ENCODE data around the gene CPNE5. TPM values are rescaled to one million over a fixed set of nuclear protein-coding genes. Genes with fewer than 3 reads are reported as not detected.
A peak's percentile ranks its signal among the peaks of the same experiment; 100 is the strongest.
"Not testable (repeated sequence)": the region's sequence is repeated elsewhere in the genome, so short reads cannot be mapped to it uniquely, and the experiment has no call there.

CPNE5 gene
- total RNA-seq, 2 donors from 2014 or later, result 2.2 to 3.9 TPM

DNA sequence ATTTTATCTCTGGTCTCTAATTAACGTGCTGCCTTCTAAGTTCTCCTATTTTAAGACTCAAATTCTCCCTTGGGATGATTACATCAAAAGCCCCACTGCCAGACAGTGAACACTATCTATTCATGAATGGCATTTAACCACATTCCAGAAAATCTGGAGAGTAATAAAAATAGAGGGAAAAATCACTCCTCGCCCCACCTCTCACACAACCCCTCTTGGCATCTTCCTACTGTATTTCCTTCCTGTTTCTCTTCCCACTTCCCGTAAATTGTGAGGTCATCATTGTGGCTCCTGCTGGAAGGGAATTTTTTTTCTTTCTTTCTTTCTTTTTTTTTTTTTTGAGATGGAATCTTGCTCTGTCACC lies 110.1 kb downstream of the CPNE5 start:
- Mint-ChIP-seq H3K4me3 (no peak overlapping the region), H3K36me3 (ENCODE audit: low read depth) (no peaks in the 10 kb centered on the region), H3K27ac (peak overlapping the region; percentile 19), H3K27me3 (no peaks in the 10 kb centered on the region), H3K9me3 (no peaks in the 10 kb centered on the region), H3K4me1 (peaks cover 21% of the 10 kb centered on the region)
- ATAC-seq (replicated peaks), result no peak

DNA sequence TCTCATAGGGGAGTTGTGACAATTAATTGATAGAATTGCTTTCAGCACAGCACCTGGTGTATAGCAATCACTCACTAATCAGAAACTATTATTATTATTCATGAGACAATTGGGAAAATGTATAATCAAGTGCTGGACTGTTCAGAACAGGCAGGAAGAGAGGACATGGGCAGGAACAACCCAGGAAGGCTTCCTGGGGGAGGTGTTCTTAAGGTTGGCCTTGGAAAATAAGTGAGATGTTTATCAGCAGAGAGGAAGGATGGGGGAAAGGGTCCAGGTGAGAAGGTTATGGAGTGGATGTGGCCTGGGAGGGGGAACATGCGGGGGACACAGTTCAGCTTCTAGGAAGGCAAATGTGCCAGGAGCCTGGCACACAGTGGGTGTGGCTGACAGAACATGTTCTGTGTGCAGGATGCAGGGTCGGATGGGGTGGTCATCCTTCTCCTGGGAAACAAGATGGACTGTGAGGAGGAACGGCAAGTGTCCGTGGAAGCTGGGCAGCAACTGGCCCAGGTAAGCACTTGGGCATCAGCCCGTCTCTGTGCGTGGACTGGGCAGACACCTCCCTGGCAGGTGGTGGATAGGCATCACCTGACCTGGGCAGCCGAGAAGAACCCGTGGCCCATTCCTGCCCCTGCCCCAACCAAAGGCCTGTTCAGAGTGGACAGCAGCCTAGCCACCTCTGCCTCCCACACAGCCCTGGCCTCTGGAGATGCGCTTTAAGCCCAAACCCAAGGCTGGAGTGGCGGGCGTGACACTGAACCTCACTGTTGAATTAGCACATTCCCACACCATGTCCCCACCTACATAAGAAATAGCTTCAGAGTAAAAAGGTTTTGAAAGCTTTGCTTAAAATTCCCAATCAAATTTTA lies 110.7 kb downstream of the CPNE5 start:
- Mint-ChIP-seq H3K4me3 (peak overlapping the region; percentile 38), H3K27ac (peak overlapping the region; percentile 45), H3K4me1 (peaks cover 21% of the 10 kb centered on the region), H3K36me3 (ENCODE audit: low read depth) (no peaks in the 10 kb centered on the region), H3K27me3 (no peaks in the 10 kb centered on the region), H3K9me3 (no peaks in the 10 kb centered on the region)
- no peak for ATAC-seq (replicated peaks)

DNA sequence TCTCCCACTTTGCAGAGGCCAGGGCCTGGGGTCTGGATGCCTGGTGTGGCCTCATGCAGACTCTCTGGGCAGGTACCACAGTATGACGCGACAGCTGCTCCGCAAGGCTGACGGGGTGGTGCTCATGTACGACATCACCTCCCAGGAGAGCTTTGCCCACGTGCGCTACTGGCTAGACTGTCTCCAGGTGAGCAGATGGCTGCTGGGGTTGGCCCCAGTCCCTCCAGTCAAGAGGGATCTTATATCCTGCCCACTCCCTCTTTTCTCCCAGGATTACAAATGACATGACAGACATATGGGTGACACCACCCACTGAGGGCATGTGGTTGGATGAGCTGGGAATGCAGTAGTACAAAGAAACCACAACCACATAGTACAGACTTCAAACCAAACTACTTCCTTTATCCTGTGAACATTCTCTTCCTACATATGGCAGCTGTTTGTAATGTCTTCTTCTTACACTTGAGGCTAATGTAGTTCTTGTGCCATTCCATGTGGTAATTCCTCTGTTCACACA lies 111.7 kb downstream of the CPNE5 start:
- Mint-ChIP-seq H3K36me3 (ENCODE audit: low read depth) (no peaks in the 10 kb centered on the region), H3K9me3 (no peaks in the 10 kb centered on the region), H3K27me3 (no peaks in the 10 kb centered on the region), H3K4me3 (peak overlapping the region; percentile 38), H3K27ac (peak overlapping the region; percentile 45), H3K4me1 (peaks cover 21% of the 10 kb centered on the region)
- ATAC-seq (replicated peaks), result peak; percentile 61

DNA sequence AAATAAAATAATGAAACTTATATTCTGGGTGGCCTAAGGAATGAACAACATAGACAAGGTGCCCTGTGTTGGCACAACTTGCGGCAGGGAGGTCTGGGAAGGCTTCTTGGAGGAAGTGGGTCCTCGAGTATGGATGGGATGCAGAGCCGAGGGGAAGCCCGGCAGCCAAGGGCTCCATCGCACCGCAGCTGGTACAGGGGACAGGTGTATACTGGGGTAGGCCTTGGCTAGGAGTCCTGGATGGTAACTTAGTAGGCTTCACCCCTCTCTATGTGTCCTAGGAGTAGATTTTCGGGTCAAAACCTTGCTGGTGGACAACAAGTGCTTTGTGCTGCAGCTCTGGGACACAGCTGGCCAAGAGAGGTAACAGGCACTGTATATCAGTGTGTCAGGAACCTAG lies 113.7 kb downstream of the CPNE5 start:
- no peak for ATAC-seq (replicated peaks)
- H3K4me3 Mint-ChIP-seq, result no peak overlapping the region
- H3K36me3 Mint-ChIP-seq (ENCODE audit: low read depth), result no peaks in the 10 kb centered on the region
- H3K9me3 Mint-ChIP-seq, result no peaks in the 10 kb centered on the region
- H3K4me1 Mint-ChIP-seq, result peaks cover 23% of the 10 kb centered on the region
- H3K27ac Mint-ChIP-seq, result peak overlapping the region; percentile 2
- H3K27me3 Mint-ChIP-seq, result no peaks in the 10 kb centered on the region

DNA sequence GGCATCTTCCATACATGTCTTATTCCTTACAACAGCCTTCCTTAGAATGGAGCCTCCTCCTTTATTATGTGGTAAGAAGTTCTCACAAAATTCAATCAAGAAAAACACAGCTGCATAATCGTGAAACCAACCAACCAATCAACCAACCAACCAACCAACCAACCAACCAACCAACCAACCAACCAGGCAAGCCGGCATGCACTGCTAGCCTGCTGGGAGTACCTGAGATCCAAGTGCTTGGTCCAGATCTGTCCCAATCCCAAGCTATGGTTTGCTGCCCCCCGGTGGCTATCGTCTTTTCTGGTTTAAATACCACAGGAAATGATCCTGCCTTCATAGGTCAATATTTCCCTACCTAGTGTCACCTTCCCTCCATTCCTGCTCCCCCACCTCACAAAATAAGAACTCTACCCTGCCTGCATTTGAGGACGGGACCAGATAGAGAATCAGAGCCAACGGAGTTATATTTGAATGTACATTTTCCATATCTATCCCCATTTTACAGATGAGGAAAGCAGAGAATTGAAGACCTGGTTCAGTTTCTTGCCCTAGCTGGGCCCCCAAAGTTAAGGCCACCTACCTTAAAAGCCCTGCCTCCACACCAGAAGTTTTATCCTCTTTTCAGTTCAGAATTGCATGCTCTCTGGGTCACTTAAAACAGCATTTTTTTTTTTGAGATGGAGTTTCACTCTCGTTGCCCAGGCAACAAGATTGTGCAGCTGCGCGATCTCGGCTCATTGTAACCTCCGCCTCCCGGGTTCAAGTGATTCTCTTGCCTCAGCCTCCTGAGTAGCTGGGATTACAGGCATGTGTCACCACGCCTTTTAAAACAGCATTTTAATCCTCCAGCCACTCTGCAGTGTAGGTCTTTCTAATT lies 114.5 kb downstream of the CPNE5 start:
- Mint-ChIP-seq H3K27me3 (no peaks in the 10 kb centered on the region), H3K27ac (peak overlapping the region; percentile 2), H3K4me1 (peaks cover 25% of the 10 kb centered on the region), H3K9me3 (no peaks in the 10 kb centered on the region), H3K36me3 (ENCODE audit: low read depth) (no peaks in the 10 kb centered on the region), H3K4me3 (no peak overlapping the region)
- ATAC-seq (replicated peaks), result peak; percentile 37

DNA sequence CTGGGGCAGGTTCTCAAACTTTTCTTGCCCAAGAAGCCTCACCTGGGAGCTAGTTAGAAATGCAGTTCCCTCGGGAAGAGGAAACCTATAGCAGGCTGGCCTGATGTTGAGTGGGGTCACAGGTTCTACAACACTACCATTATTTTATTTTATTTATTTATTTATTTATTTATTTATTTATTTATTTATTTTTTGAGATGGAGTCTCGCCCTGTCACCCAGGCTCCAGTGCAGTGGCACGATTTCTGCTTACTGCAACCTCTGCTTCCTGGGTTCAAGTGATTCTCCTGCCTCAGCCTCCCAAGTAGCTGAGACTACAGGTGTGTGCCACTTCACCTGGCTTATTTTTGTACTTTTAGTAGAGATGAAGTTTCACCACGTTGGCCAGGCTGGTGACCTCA lies 115.3 kb downstream of the CPNE5 start:
- H3K9me3 Mint-ChIP-seq; H3K4me3 Mint-ChIP-seq; H3K36me3 Mint-ChIP-seq (ENCODE audit: low read depth); ATAC-seq (replicated peaks); H3K27ac Mint-ChIP-seq; H3K27me3 Mint-ChIP-seq: not testable (repeated sequence)
- H3K4me1 Mint-ChIP-seq, result peaks cover 25% of the 10 kb centered on the region

DNA sequence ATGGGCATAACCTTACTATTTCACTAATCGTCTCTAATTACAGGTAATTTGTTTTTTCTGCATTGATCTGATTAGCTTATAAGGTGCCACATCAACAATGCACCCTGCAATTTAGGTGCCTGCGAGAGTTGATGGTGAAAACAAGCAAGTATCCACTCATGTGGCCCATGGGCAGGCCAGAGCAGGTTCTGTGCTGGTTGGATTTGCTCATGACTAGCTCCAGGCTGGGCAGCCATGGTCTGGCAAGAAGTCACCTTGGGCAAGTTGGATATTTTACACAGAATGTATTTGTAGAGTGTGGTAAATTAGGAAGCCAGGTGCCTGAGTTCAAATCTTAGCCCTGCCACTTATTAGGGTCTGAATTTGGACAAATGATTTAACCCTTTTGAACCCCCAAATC lies 116.4 kb downstream of the CPNE5 start:
- Mint-ChIP-seq H3K4me1 (peaks cover 18% of the 10 kb centered on the region), H3K9me3 (no peaks in the 10 kb centered on the region), H3K27me3 (no peaks in the 10 kb centered on the region), H3K27ac (no peak overlapping the region), H3K4me3 (no peak overlapping the region), H3K36me3 (ENCODE audit: low read depth) (no peaks in the 10 kb centered on the region)
- no peak for ATAC-seq (replicated peaks)

DNA sequence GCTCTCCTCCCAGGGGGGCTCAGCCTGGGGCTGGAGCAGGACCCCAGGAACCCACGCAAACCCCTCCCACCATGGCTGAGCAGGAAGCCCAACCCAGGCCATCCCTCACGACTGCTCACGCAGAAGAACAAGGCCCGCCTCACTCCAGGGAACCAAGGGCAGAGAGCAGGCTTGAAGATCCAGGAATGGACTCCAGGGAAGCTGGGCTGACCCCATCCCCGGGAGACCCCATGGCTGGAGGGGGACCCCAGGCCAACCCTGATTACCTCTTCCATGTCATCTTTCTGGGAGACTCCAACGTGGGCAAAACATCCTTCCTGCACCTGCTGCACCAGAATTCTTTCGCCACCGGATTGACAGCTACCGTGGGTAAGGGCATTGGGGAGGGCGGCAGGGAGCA lies 116.9 kb downstream of the CPNE5 start:
- no peak for ATAC-seq (replicated peaks)
- H3K27me3 Mint-ChIP-seq, result no peaks in the 10 kb centered on the region

DNA sequence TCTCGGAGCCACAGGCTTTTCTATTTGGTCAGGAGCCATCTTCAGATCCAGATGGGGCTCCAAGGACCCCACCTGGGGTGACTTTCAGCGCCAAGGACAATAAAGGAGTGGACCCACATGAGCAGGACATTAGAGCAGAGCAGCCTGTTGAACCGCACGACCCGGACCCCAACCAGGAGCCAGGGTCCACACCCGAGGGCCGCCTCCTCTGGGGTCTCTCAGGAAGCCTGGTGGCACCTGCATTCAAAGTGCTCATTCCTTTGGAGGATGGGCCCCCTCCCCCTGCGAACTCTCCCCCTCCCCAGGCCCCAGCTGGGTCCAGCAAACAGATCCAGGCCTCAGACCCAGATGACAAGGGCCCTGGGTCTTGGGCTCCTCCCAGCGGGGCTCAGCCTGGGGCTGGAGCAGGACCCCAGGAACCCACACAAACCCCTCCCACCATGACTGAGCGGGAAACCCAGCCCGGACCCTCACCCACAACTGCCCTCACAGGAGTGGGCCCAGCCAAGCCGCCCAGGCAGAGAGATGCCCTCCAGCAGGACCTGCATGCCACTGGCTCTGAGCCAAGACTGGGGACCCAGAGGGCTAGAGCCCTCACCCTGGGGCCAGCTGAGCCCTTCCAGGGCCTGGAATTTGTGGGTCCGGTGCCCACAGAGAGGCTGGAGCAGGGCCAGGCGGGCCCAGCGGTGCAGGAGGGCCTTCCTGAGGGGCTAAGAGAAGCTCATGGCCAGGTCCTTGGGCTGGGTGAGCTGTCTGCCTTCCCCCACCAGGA lies 117.7 kb downstream of the CPNE5 start:
- no peak overlapping the region for H3K4me3 Mint-ChIP-seq
- no peak for ATAC-seq (replicated peaks)
- H3K36me3 Mint-ChIP-seq (ENCODE audit: low read depth), result no peaks in the 10 kb centered on the region
- H3K27me3 Mint-ChIP-seq, result no peaks in the 10 kb centered on the region
- no peak overlapping the region for H3K27ac Mint-ChIP-seq
- peaks cover 11% of the 10 kb centered on the region for H3K4me1 Mint-ChIP-seq
- no peaks in the 10 kb centered on the region for H3K9me3 Mint-ChIP-seq

More for the DNA sequence above, 116.9 kb downstream of the CPNE5 start:
- no peak overlapping the region for H3K4me3 Mint-ChIP-seq
- no peaks in the 10 kb centered on the region for H3K9me3 Mint-ChIP-seq
- H3K4me1 Mint-ChIP-seq, result peaks cover 13% of the 10 kb centered on the region
- H3K27ac Mint-ChIP-seq, result no peak overlapping the region
- H3K36me3 Mint-ChIP-seq (ENCODE audit: low read depth), result no peaks in the 10 kb centered on the region

DNA sequence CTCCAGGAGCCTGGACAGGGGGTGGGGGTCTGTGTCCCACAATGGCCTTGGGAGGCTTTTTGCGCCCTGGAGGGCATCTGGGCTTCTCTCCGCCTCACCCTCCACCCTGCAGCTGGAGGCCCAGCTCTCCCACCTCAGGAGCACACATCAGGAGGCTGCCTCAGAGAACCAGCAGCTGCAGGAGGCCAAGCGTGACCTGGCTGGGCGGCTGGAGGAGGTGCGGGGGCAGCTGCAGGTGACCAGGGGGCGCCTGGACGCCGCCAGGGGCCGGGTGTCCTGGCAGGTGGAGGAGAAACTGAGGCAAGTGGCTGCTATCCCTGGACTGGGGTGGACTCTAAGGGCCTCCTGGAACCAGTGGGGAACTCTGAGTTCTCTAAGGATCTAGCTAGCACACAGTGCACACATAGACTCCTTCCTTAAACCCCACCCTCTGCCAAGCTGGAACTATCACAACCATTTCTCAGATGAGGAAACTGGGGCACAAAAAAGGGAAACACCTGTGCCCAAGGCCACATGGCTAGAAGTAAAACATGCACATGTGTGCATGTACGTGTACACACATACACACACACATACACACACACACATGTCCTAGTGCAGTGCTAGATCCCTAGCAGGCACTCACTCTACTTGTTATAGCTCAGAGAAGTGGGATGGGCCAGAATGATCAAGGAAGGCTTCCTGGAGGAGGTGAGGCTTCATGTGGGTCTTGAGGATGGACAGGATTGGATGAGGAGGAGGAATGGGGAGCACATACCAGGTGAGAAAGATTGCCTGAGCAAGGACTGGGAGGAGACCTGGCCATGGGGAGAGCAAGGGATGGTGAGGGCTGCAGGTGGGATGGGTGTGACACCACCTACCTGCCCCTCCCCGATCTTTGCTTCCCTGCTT lies 118.7 kb downstream of the CPNE5 start:
- Mint-ChIP-seq H3K9me3 (no peaks in the 10 kb centered on the region), H3K36me3 (ENCODE audit: low read depth) (no peaks in the 10 kb centered on the region), H3K4me3 (no peak overlapping the region), H3K4me1 (peaks cover 11% of the 10 kb centered on the region), H3K27me3 (no peaks in the 10 kb centered on the region), H3K27ac (peak overlapping the region; percentile 58)
- no peak for ATAC-seq (replicated peaks)

DNA sequence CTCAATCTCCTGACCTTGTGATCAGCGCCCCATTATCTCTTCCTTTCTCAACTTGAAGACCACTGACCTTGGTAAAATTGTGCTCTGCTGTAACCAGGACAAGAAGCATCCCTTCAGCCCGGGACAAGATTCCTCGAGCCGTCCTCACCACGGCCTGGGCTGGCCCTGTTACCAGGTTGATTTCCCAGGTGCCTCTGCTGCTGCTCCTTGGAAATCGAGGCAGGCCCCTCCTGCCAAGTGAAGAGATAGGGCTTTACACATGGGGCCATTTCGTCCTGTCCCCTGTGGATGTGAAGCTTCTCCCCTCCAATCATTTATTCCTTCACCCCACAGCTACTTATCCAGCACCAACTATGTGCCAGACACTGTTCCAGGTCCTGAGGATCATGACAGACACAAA lies 120.1 kb downstream of the CPNE5 start:
- Mint-ChIP-seq H3K4me3 (no peak overlapping the region), H3K4me1 (peaks cover 4% of the 10 kb centered on the region), H3K27me3 (no peaks in the 10 kb centered on the region), H3K36me3 (ENCODE audit: low read depth) (no peaks in the 10 kb centered on the region), H3K9me3 (no peaks in the 10 kb centered on the region), H3K27ac (peak overlapping the region; percentile 1)
- ATAC-seq (replicated peaks), result no peak

DNA sequence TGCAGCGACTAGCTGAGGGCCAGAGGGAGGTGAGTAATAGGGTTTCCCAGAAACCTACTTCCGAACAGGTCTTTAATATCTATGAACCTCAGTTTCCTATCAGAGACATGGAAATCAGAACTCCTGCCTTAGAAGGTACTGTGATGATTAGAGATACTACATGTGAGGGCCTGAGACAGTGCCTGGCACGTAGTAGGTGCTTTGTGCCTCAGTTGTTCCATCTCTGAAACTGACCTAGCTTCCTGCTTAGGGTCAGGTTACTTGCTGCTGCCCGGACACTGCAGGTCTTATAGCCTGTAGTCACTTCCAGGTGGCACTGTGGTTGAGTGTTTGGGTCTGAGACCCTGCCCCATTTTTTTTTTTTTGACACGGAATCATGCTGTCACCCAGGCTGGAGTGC lies 120.7 kb downstream of the CPNE5 start:
- H3K4me3 Mint-ChIP-seq, result no peak overlapping the region
- H3K9me3 Mint-ChIP-seq, result no peaks in the 10 kb centered on the region
- H3K4me1 Mint-ChIP-seq, result peaks cover 4% of the 10 kb centered on the region
- H3K27me3 Mint-ChIP-seq, result no peaks in the 10 kb centered on the region
- H3K36me3 Mint-ChIP-seq (ENCODE audit: low read depth), result no peaks in the 10 kb centered on the region
- no peak for ATAC-seq (replicated peaks)
- no peak overlapping the region for H3K27ac Mint-ChIP-seq

DNA sequence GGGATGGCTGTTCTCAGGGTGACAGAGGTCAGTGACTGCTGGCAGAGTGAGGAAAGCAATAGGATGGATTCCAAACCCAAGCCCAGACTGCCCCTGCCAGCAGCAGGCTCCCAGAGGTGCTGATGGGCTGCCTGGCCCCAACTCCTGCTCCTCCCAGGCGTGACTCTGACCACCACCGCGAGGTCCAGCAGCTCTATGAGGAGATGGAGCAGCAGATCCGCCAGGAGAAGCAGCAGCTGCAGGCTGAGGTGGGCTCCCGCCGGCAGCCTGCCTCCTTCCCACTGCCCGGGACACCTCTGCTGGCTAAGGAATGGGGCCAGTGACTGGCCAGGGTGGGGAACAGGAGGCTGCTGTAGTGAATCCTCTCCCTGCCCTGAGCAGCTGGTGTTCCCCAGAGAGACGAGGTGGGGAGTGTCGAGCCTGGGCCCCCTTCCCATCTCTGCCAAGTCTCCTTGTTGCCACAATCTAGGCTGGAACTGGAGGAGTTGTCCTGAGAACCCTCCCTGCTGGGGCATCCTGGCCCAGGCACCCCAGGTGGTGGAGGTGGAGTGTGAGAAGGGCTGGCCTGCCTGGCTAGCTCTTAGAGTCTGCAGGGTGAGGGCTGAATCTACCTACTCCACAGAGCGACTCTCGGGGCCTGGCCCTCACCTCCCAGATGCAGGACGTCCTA lies 121.2 kb downstream of the CPNE5 start:
- Mint-ChIP-seq H3K27ac (peak overlapping the region; percentile 30), H3K4me1 (peaks cover 4% of the 10 kb centered on the region), H3K27me3 (no peaks in the 10 kb centered on the region), H3K36me3 (ENCODE audit: low read depth) (no peaks in the 10 kb centered on the region), H3K4me3 (no peak overlapping the region), H3K9me3 (no peaks in the 10 kb centered on the region)
- no peak for ATAC-seq (replicated peaks)

Data from activated T-helper 17 cell treated with anti-CD3 and anti-CD28 coated beads, Interleukin-2, amount 50 U/mL, for 72 hours (primary cell).